GM12892 (cell line): ENCODE measurements around the gene TMEM184B.

Source experiments
- POLR2A ChIP-seq: IDR thresholded peaks from 2 replicates; pipeline ENCODE4 v1.6.1; 2011; ENCODE audit warnings: low read depth, low read length, control low read depth
- POLR2AphosphoS5 ChIP-seq: IDR thresholded peaks from 2 replicates; pipeline ENCODE4 v1.6.1; 2011; ENCODE audit warnings: low read depth, low read length, control low read depth
- TAF1 ChIP-seq: IDR thresholded peaks from 2 replicates; pipeline ENCODE4 v1.6.1; 2011; ENCODE audit warnings: low read depth, mild to moderate bottlenecking, control low read depth, low read length, borderline replicate concordance

DNA sequence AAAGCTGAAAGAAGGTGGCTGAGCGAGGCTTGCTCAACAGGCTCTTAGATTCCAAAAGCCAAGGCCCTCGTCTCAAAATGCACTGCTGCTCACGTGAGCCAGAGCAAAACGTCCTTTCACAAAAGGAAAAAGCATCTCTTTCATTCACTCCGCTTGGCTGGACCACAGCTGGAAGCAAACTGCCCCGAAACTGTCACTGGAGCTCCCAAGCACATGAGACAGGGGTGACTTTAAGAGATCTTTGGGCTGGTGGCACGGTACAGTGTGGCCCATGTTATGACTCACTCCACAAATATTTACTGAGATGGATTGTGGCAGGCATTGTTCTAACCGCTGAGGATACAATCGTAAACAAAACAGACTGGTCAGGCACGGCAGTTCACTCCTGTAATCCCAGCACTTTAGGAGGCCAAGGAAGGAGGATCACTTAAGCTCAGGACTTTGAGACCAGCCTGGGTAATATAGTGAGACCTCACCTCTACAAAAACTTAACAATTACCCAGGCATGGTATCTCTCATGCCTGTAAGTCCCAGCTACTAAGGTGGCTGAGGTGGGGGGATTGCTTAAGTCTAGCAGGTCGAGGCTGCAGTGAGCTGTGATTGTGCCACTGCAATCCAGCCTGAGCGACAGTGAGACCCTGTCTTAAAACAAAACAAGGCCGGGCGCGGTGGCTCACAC lies 94.7 kb downstream of the TMEM184B start:
- no peak for TF ChIP-seq POLR2A
- no peak for TF ChIP-seq POLR2AphosphoS5
- no peak for TF ChIP-seq TAF1
